ENCODE measurements around the gene ADRA2B. TPM values are rescaled to one million over a fixed set of nuclear protein-coding genes. Genes with fewer than 3 reads are reported as not detected.
"Not testable (repeated sequence)": the region's sequence is repeated elsewhere in the genome, so short reads cannot be mapped to it uniquely, and the experiment has no call there.

Gene ADRA2B
- total and polyA plus RNA-seq, 9 donors, result 2.2 to 3.6 (median 2.9) TPM

GRCh38 chr2:96088340-96089335 is 27.7 kb downstream of the ADRA2B start:
- WGBS (ENCODE audit: insufficient coverage), result 77% methylated on average over 13 of the region's 19 CpGs

GRCh38 chr2:96087130-96087529 is 29.2 kb downstream of the ADRA2B start:
- no peak overlapping the region for H3K27ac ChIP-seq (ENCODE audit: low read length)
- H3K27me3 ChIP-seq (ENCODE audit: control insufficient read depth, insufficient read depth, low read length), result no peaks in the 10 kb centered on the region
- H3K4me1 ChIP-seq (ENCODE audit: control insufficient read depth, insufficient read depth, low read length), result peaks cover 40% of the 10 kb centered on the region
- no CpG with 5 or more reads among the region's 2 CpGs for WGBS (ENCODE audit: insufficient coverage)
- H3K4me3 ChIP-seq (ENCODE audit: low read length), result no peak overlapping the region
- H3K36me3 ChIP-seq (ENCODE audit: control insufficient read depth, insufficient read depth, low read length), result no peaks in the 10 kb centered on the region
- H3K9me3 ChIP-seq (replicated peaks; ENCODE audit: control insufficient read depth, low read depth, low read length), result no peaks in the 10 kb centered on the region
- no peak for DNase-seq

More at GRCh38 chr2:96088340-96089335, 27.7 kb downstream of the ADRA2B start:
- no peaks in the 10 kb centered on the region for H3K27me3 ChIP-seq (ENCODE audit: control insufficient read depth, insufficient read depth, low read length)
- no peak overlapping the region for H3K4me3 ChIP-seq (ENCODE audit: low read length)
- no peaks in the 10 kb centered on the region for H3K9me3 ChIP-seq (replicated peaks; ENCODE audit: control insufficient read depth, low read depth, low read length)
- H3K4me1 ChIP-seq (ENCODE audit: control insufficient read depth, insufficient read depth, low read length), result peaks cover 33% of the 10 kb centered on the region
- no peak for DNase-seq
- no peak overlapping the region for H3K27ac ChIP-seq (ENCODE audit: low read length)
- H3K36me3 ChIP-seq (ENCODE audit: control insufficient read depth, insufficient read depth, low read length), result no peaks in the 10 kb centered on the region

GRCh38 chr2:96085541-96086355 is 30.6 kb downstream of the ADRA2B start:
- Histone ChIP-seq H3K36me3 (ENCODE audit: control insufficient read depth, insufficient read depth, low read length) (no peaks in the 10 kb centered on the region), H3K27me3 (ENCODE audit: control insufficient read depth, insufficient read depth, low read length) (no peaks in the 10 kb centered on the region), H3K4me1 (ENCODE audit: control insufficient read depth, insufficient read depth, low read length) (peaks cover 32% of the 10 kb centered on the region), H3K27ac (ENCODE audit: low read length) (no peak overlapping the region), H3K4me3 (ENCODE audit: low read length) (no peak overlapping the region), H3K9me3 (replicated peaks; ENCODE audit: control insufficient read depth, low read depth, low read length) (no peaks in the 10 kb centered on the region)
- 92% methylated on average over 9 of the region's 12 CpGs for WGBS (ENCODE audit: insufficient coverage)
- DNase-seq, result no peak

GRCh38 chr2:96084858-96085518 is 31.4 kb downstream of the ADRA2B start:
- not testable (repeated sequence) for H3K36me3 ChIP-seq (ENCODE audit: control insufficient read depth, insufficient read depth, low read length); H3K9me3 ChIP-seq (replicated peaks; ENCODE audit: control insufficient read depth, low read depth, low read length); DNase-seq; H3K4me3 ChIP-seq (ENCODE audit: low read length); H3K27me3 ChIP-seq (ENCODE audit: control insufficient read depth, insufficient read depth, low read length); H3K27ac ChIP-seq (ENCODE audit: low read length)
- WGBS (ENCODE audit: insufficient coverage), result 63% methylated on average over 5 of the region's 7 CpGs
- H3K4me1 ChIP-seq (ENCODE audit: control insufficient read depth, insufficient read depth, low read length), result peaks cover 27% of the 10 kb centered on the region

- 82% methylated on average over 20 of the region's 22 CpGs for WGBS (ENCODE audit: insufficient coverage)
- H3K27ac ChIP-seq (ENCODE audit: low read length), result no peak overlapping the region
- H3K36me3 ChIP-seq (ENCODE audit: control insufficient read depth, insufficient read depth, low read length), result no peaks in the 10 kb centered on the region
- no peaks in the 10 kb centered on the region for H3K9me3 ChIP-seq (replicated peaks; ENCODE audit: control insufficient read depth, low read depth, low read length)
- no peaks in the 10 kb centered on the region for H3K27me3 ChIP-seq (ENCODE audit: control insufficient read depth, insufficient read depth, low read length)
- H3K4me3 ChIP-seq (ENCODE audit: low read length), result no peak overlapping the region
- DNase-seq, result no peak
- peaks cover 20% of the 10 kb centered on the region for H3K4me1 ChIP-seq (ENCODE audit: control insufficient read depth, insufficient read depth, low read length)
Measured at GRCh38 chr2:96083989-96084857, 32.1 kb downstream of the ADRA2B start.

GRCh38 chr2:96083064-96083939 is 33.1 kb downstream of the ADRA2B start:
- Histone ChIP-seq H3K9me3 (replicated peaks; ENCODE audit: control insufficient read depth, low read depth, low read length) (no peaks in the 10 kb centered on the region), H3K4me1 (ENCODE audit: control insufficient read depth, insufficient read depth, low read length) (peaks cover 20% of the 10 kb centered on the region), H3K27ac (ENCODE audit: low read length) (no peak overlapping the region), H3K36me3 (ENCODE audit: control insufficient read depth, insufficient read depth, low read length) (no peaks in the 10 kb centered on the region), H3K4me3 (ENCODE audit: low read length) (no peak overlapping the region), H3K27me3 (ENCODE audit: control insufficient read depth, insufficient read depth, low read length) (no peaks in the 10 kb centered on the region)
- WGBS (ENCODE audit: insufficient coverage), result 61% methylated on average over 4 of the region's 9 CpGs
- peak; percentile 36 for DNase-seq

- no peaks in the 10 kb centered on the region for H3K27me3 ChIP-seq (ENCODE audit: control insufficient read depth, insufficient read depth, low read length)
- DNase-seq, result peak; percentile 44
- no peaks in the 10 kb centered on the region for H3K36me3 ChIP-seq (ENCODE audit: control insufficient read depth, insufficient read depth, low read length)
- 82% methylated on average over 13 of the region's 14 CpGs for WGBS (ENCODE audit: insufficient coverage)
- no peak overlapping the region for H3K27ac ChIP-seq (ENCODE audit: low read length)
- no peak overlapping the region for H3K4me3 ChIP-seq (ENCODE audit: low read length)
- no peaks in the 10 kb centered on the region for H3K9me3 ChIP-seq (replicated peaks; ENCODE audit: control insufficient read depth, low read depth, low read length)
- peaks cover 20% of the 10 kb centered on the region for H3K4me1 ChIP-seq (ENCODE audit: control insufficient read depth, insufficient read depth, low read length)
Measured at GRCh38 chr2:96082211-96083063, 33.9 kb downstream of the ADRA2B start.

GRCh38 chr2:96081042-96081441 is 35.3 kb downstream of the ADRA2B start:
- H3K27me3 ChIP-seq (ENCODE audit: control insufficient read depth, insufficient read depth, low read length), result no peaks in the 10 kb centered on the region
- no CpG with 5 or more reads among the region's 2 CpGs for WGBS (ENCODE audit: insufficient coverage)
- H3K4me1 ChIP-seq (ENCODE audit: control insufficient read depth, insufficient read depth, low read length), result peaks cover 20% of the 10 kb centered on the region
- H3K27ac ChIP-seq (ENCODE audit: low read length), result no peak overlapping the region
- H3K36me3 ChIP-seq (ENCODE audit: control insufficient read depth, insufficient read depth, low read length), result no peaks in the 10 kb centered on the region
- no peak overlapping the region for H3K4me3 ChIP-seq (ENCODE audit: low read length)
- H3K9me3 ChIP-seq (replicated peaks; ENCODE audit: control insufficient read depth, low read depth, low read length), result no peaks in the 10 kb centered on the region
- DNase-seq, result no peak

Measured in muscle of leg (tissue), 11 donors.